ENCODE results near the gene MAG. TPM values are rescaled to one million over a fixed set of nuclear protein-coding genes. Genes with fewer than 3 reads are reported as not detected.

The MAG gene
- total RNA-seq, 1 experiment from 2014 or later = 0.41 TPM

DNA sequence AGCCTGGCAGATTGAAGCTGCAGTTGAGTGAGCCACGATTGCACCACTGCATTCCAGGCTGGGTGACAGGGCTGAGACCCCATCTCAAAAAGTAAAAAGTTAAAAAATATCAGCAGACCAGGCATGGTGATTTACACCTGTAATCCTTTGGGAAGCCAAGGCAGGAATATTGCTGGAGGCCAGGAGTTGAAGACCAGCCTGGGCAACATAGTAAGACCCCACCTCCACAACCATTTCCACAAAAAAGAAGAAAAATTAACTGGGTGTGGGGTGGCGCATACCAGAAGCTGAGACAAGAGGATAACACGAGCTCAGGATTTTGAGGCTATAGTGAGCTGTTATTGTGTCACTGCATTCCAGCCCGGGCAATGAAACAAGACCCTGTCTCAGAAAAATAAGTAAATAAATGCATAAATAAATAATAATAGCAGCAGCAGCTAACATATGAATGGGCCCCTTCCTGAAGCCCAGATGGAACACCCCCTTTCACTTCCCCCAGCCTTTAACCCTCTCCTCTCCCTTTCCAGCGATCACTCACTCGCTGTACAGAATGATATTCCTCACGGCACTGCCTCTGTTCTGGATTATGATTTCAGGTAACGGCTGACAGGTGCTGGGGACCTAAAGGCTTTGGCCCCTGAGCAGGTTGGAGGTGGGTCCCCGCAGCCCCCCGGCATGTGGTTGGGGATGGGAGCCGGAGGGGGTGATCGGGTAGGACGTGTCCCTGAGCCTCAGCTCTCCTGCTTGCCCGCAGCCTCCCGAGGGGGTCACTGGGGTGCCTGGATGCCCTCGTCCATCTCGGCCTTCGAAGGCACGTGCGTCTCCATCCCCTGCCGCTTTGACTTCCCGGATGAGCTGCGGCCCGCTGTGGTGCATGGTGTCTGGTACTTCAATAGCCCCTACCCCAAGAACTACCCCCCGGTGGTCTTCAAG lies 3.2 kb downstream of the MAG start:
- TF ChIP-seq, protein P1, sequence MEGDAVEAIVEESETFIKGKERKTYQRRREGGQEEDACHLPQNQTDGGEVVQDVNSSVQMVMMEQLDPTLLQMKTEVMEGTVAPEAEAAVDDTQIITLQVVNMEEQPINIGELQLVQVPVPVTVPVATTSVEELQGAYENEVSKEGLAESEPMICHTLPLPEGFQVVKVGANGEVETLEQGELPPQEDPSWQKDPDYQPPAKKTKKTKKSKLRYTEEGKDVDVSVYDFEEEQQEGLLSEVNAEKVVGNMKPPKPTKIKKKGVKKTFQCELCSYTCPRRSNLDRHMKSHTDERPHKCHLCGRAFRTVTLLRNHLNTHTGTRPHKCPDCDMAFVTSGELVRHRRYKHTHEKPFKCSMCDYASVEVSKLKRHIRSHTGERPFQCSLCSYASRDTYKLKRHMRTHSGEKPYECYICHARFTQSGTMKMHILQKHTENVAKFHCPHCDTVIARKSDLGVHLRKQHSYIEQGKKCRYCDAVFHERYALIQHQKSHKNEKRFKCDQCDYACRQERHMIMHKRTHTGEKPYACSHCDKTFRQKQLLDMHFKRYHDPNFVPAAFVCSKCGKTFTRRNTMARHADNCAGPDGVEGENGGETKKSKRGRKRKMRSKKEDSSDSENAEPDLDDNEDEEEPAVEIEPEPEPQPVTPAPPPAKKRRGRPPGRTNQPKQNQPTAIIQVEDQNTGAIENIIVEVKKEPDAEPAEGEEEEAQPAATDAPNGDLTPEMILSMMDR (IDR thresholded peaks at IDR 0.05; ENCODE audit: insufficient read depth in 1 of 2, low read depth in 1 of 2, low read length in 1 of 2, severe bottlenecking in 1 of 2, unreplicated experiment in 1 of 2) = no peak
- Mint-ChIP-seq H3K9me3 (ENCODE audit: unreplicated experiment) (no peaks in the 10 kb centered on the region), H3K36me3 (ENCODE audit: insufficient read depth, unreplicated experiment) (no peaks in the 10 kb centered on the region), H3K27ac (ENCODE audit: unreplicated experiment) (no peak overlapping the region), H3K4me3 (ENCODE audit: unreplicated experiment) (no peak overlapping the region), H3K4me1 (ENCODE audit: low read depth, unreplicated experiment) (no peaks in the 10 kb centered on the region), H3K27me3 (ENCODE audit: insufficient read depth, unreplicated experiment) (peaks cover 7% of the 10 kb centered on the region)
- no peak for DNase-seq
- CTCF ChIA-PET = interaction anchor here (0.6 kb wide), 1 partner anchor 1258 kb away, joined by 4 read pairs; no protein-coding TSS in a partner anchor
- Histone ChIP-seq H3K4me3 (ENCODE audit: low read depth, low read length) (no peak overlapping the region), H3K27me3 (replicated peaks; ENCODE audit: control insufficient read depth, insufficient read depth, low read length) (no peaks in the 10 kb centered on the region), H3K36me3 (ENCODE audit: control insufficient read depth, insufficient read depth, low read length) (no peaks in the 10 kb centered on the region), H3K9me3 (no peaks in the 10 kb centered on the region), H3K4me1 (peaks cover 4% of the 10 kb centered on the region; the same call in 1 of the 2 replicates)
- intact Hi-C loops (cut with micrococcal nuclease; ENCODE audit: unreplicated experiment) = no loop called here
- no TSS peak for BruUV-seq (replicated peaks)
- POLR2A ChIA-PET = no interaction called here

DNA sequence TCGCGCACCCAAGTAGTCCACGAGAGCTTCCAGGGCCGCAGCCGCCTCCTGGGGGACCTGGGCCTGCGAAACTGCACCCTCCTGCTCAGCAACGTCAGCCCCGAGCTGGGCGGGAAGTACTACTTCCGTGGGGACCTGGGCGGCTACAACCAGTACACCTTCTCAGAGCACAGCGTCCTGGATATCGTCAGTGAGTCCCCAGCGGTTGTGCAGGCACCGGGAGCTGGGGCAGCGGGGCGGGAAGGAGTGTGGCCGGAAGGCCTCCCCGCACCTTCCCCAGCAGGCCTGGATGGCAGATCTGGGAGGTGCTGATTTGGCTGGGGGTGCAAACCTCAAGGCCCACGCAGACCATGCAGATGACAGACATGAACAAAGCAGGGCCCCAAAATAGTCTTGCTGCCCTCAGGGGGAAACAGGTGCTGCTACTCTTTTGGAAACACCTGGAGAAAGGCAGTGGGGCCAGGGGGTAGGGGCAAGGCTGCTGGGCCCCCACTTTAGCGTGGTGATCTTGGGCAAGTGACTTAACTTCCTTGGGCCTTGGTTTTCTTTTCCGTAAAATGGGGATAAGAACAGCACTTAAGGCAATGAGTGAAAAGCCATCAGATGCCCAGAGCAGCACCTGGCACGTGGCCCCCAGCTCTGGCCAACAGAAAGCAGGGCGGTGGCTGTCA lies 4.0 kb downstream of the MAG start:
- Mint-ChIP-seq H3K4me3 (ENCODE audit: unreplicated experiment) (no peak overlapping the region), H3K27me3 (ENCODE audit: insufficient read depth, unreplicated experiment) (peaks cover 7% of the 10 kb centered on the region), H3K4me1 (ENCODE audit: low read depth, unreplicated experiment) (no peaks in the 10 kb centered on the region), H3K27ac (ENCODE audit: unreplicated experiment) (no peak overlapping the region), H3K36me3 (ENCODE audit: insufficient read depth, unreplicated experiment) (no peaks in the 10 kb centered on the region), H3K9me3 (ENCODE audit: unreplicated experiment) (no peaks in the 10 kb centered on the region)
- TF ChIP-seq, protein P1 (IDR thresholded peaks at IDR 0.05; ENCODE audit: insufficient read depth in 1 of 2, low read depth in 1 of 2, low read length in 1 of 2, severe bottlenecking in 1 of 2, unreplicated experiment in 1 of 2) = no peak
- DNase-seq = no peak
- peaks cover 4% of the 10 kb centered on the region; the same call in 1 of the 2 replicates for H3K4me1 ChIP-seq
- ChIA-PET CTCF (interaction anchor here (0.6 kb wide), 1 partner anchor 1259 kb away, joined by 4 read pairs; no protein-coding TSS in a partner anchor), POLR2A (no interaction called here)
- no peak overlapping the region for H3K4me3 ChIP-seq (ENCODE audit: low read depth, low read length)
- no peaks in the 10 kb centered on the region for H3K27me3 ChIP-seq (replicated peaks; ENCODE audit: control insufficient read depth, insufficient read depth, low read length)
- no TSS peak for BruUV-seq (replicated peaks)
- intact Hi-C loops (cut with micrococcal nuclease; ENCODE audit: unreplicated experiment) = no loop called here
- H3K36me3 ChIP-seq (ENCODE audit: control insufficient read depth, insufficient read depth, low read length) = no peaks in the 10 kb centered on the region
- no peaks in the 10 kb centered on the region for H3K9me3 ChIP-seq

DNA sequence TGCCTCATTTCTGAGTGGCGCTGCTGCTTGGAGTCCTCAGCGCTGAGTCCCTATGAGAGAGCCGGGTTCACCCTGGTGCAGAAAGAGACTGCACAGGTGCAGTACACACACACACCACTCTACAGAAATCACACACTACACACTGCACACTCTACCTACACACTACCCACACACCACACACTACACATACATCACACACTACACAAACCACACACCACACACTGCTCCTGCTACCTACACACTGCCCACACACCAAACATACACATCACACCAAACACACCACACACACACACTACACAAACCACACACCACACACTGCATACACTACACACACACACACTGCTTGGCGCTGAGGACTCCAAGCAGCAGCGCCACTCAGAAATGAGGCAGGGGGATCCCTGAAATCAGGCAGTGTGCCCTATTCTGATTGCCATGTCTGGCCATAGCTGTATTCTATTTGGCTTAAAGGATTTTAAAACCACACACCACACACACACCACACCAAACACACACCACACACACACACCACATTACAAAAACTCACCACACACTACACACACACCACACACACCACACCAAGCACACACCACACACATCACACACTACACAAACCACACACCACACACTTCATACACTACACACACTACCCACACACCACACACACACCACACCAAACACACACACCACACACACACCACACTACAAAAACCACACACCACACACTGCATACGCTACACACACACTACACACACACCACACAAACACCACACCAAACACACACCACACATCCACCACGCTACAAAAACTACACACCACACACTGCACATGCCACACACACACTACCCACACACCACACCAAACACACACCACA lies 4.9 kb downstream of the MAG start:
- peaks cover 4% of the 10 kb centered on the region; the same call in 1 of the 2 replicates for H3K4me1 ChIP-seq
- no peak overlapping the region for H3K27ac Mint-ChIP-seq (ENCODE audit: unreplicated experiment)
- H3K4me3 Mint-ChIP-seq (ENCODE audit: unreplicated experiment) = no peak overlapping the region
- no peaks in the 10 kb centered on the region for H3K27me3 ChIP-seq (replicated peaks; ENCODE audit: control insufficient read depth, insufficient read depth, low read length)
- H3K4me3 ChIP-seq (ENCODE audit: low read depth, low read length) = no peak overlapping the region
- peaks cover 7% of the 10 kb centered on the region for H3K27me3 Mint-ChIP-seq (ENCODE audit: insufficient read depth, unreplicated experiment)
- H3K9me3 ChIP-seq = no peaks in the 10 kb centered on the region
- intact Hi-C loops (cut with micrococcal nuclease; ENCODE audit: unreplicated experiment) = no loop called here
- no peak for DNase-seq
- ChIA-PET CTCF (no interaction called here), POLR2A (no interaction called here)
- no peaks in the 10 kb centered on the region for H3K4me1 Mint-ChIP-seq (ENCODE audit: low read depth, unreplicated experiment)
- BruUV-seq (replicated peaks) = no TSS peak
- H3K36me3 ChIP-seq (ENCODE audit: control insufficient read depth, insufficient read depth, low read length) = no peaks in the 10 kb centered on the region
- no peaks in the 10 kb centered on the region for H3K9me3 Mint-ChIP-seq (ENCODE audit: unreplicated experiment)
- TF ChIP-seq, protein P1 (IDR thresholded peaks at IDR 0.05; ENCODE audit: insufficient read depth in 1 of 2, low read depth in 1 of 2, low read length in 1 of 2, severe bottlenecking in 1 of 2, unreplicated experiment in 1 of 2) = no peak
- no peaks in the 10 kb centered on the region for H3K36me3 Mint-ChIP-seq (ENCODE audit: insufficient read depth, unreplicated experiment)
